ENCODE data around the gene CALU. TPM values are rescaled to one million over a fixed set of nuclear protein-coding genes. Genes with fewer than 3 reads are reported as not detected.

The CALU gene
- total and polyA plus RNA-seq, 2 donors (not counting 1 experiment from before 2014, with no cell fraction given) = 5.1 to 11.2 TPM

DNA sequence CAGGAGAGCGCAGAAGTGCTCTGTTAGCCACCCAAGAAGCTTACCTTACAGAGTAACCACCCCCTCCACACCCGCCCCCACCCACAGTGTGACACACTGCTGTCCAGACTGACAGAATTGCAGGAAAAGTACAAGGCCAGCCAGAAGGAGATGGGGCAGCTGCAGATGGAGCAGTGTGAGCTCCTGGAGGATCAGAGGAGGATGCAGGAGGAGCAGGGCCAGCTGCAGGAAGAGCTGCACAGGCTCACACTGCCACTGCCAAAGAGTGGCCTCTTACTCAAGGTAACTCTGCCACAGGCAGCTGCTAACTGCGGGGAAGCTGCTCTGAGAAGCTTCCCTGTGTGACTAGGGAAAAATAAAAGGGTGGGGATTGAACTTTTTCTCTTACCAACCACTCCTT is 70.2 kb downstream of the CALU start:
- no peak overlapping the region for H3K4me3 Mint-ChIP-seq
- no peaks in the 10 kb centered on the region for H3K9me3 ChIP-seq (ENCODE audit: control extremely low read depth in 1 of 3, control insufficient read depth in 2 of 3, insufficient read depth in 1 of 3, low read length in 2 of 3)
- CTCF ChIA-PET = no interaction called here
- no peaks in the 10 kb centered on the region for H4K20me1 ChIP-seq (ENCODE audit: control insufficient read depth, insufficient read depth, low read length, poor library complexity, severe bottlenecking)
- no peak overlapping the region for H3K4me2 ChIP-seq (replicated peaks; ENCODE audit: low read depth, low read length, poor library complexity, severe bottlenecking)
- H3K36me3 ChIP-seq (replicated peaks in 1 of 2; ENCODE audit: control extremely low read depth in 1 of 2, control insufficient read depth in 1 of 2, extremely low read depth in 1 of 2, insufficient read depth in 2 of 2, low read length in 1 of 2) = no peaks in the 10 kb centered on the region
- H3K27ac Mint-ChIP-seq = no peak overlapping the region
- H3K79me2 ChIP-seq (ENCODE audit: control insufficient read depth, insufficient read depth, low read length) = no peaks in the 10 kb centered on the region
- intact Hi-C loops (cut with micrococcal nuclease) = no loop called here
- H3K27me3 Mint-ChIP-seq = no peaks in the 10 kb centered on the region
- H3K4me1 Mint-ChIP-seq = no peaks in the 10 kb centered on the region
- TF ChIP-seq EZH2 (IDR thresholded peaks at IDR 0.05; ENCODE audit: borderline replicate concordance, insufficient read depth, low read depth, low read length, poor library complexity, severe bottlenecking) = no peak
- no CpG with 5 or more reads among the region's 3 CpGs for WGBS (ENCODE audit: insufficient coverage)
- H2AFZ ChIP-seq (ENCODE audit: insufficient read depth, low read depth, low read length, poor library complexity, severe bottlenecking) = no peak overlapping the region
- H3K9me3 Mint-ChIP-seq (ENCODE audit: insufficient read depth) = no peaks in the 10 kb centered on the region
- H3K4me1 ChIP-seq (ENCODE audit: control insufficient read depth in 2 of 2, insufficient read depth in 2 of 2, low read length in 2 of 2) = no peaks in the 10 kb centered on the region
- H3K27me3 ChIP-seq (replicated peaks in 1 of 4; ENCODE audit: control extremely low read depth in 1 of 4, control insufficient read depth in 3 of 4, insufficient read depth in 4 of 4, low read length in 3 of 4) = no peaks in the 10 kb centered on the region
- no peak overlapping the region for H3K4me3 ChIP-seq (ENCODE audit: control extremely low read depth in 1 of 5, extremely low read depth in 1 of 5, insufficient read depth in 1 of 5, low read depth in 2 of 5, low read length in 4 of 5)
- H3K27ac ChIP-seq (ENCODE audit: low read length in 2 of 2) = no peak overlapping the region
- ATAC-seq (ENCODE audit: low read depth) = no peak
- DNase-seq = no peak
- POLR2A ChIA-PET = no interaction called here
- no peak overlapping the region for H3K9ac ChIP-seq (ENCODE audit: low read length)

DNA sequence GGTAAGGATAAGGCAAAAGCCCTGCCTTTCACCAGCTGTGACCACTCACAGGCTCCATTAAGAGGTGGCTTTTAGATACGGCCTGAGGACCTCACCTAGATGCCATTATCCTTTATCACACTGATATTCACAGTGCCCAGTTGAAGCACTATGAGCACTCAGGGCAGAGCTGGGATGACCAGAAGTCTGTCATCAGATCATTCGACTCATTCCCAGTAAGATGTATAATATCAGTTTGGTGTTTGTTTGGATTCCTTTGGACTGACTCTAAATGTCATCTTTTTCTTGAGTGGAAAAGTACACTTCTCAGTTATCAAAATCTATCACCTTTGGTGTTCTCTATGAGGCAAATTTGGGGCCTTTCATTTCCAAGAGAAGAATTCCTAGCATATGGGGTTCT is 71.3 kb downstream of the CALU start:
- no peak overlapping the region for H3K4me3 Mint-ChIP-seq
- Histone ChIP-seq H3K4me3 (ENCODE audit: control extremely low read depth in 1 of 5, extremely low read depth in 1 of 5, insufficient read depth in 1 of 5, low read depth in 2 of 5, low read length in 4 of 5) (no peak overlapping the region), H3K9me3 (ENCODE audit: control extremely low read depth in 1 of 3, control insufficient read depth in 2 of 3, insufficient read depth in 1 of 3, low read length in 2 of 3) (no peaks in the 10 kb centered on the region), H3K79me2 (ENCODE audit: control insufficient read depth, insufficient read depth, low read length) (no peaks in the 10 kb centered on the region), H4K20me1 (ENCODE audit: control insufficient read depth, insufficient read depth, low read length, poor library complexity, severe bottlenecking) (no peaks in the 10 kb centered on the region), H2AFZ (ENCODE audit: insufficient read depth, low read depth, low read length, poor library complexity, severe bottlenecking) (no peak overlapping the region), H3K27me3 (replicated peaks in 1 of 4; ENCODE audit: control extremely low read depth in 1 of 4, control insufficient read depth in 3 of 4, insufficient read depth in 4 of 4, low read length in 3 of 4) (no peaks in the 10 kb centered on the region), H3K36me3 (replicated peaks in 1 of 2; ENCODE audit: control extremely low read depth in 1 of 2, control insufficient read depth in 1 of 2, extremely low read depth in 1 of 2, insufficient read depth in 2 of 2, low read length in 1 of 2) (no peaks in the 10 kb centered on the region), H3K27ac (ENCODE audit: low read length in 2 of 2) (no peak overlapping the region), H3K4me1 (ENCODE audit: control insufficient read depth in 2 of 2, insufficient read depth in 2 of 2, low read length in 2 of 2) (no peaks in the 10 kb centered on the region), H3K9ac (ENCODE audit: low read length) (no peak overlapping the region), H3K4me2 (replicated peaks; ENCODE audit: low read depth, low read length, poor library complexity, severe bottlenecking) (no peak overlapping the region)
- no peaks in the 10 kb centered on the region for H3K9me3 Mint-ChIP-seq (ENCODE audit: insufficient read depth)
- no peak overlapping the region for H3K27ac Mint-ChIP-seq
- TF ChIP-seq EZH2 (IDR thresholded peaks at IDR 0.05; ENCODE audit: borderline replicate concordance, insufficient read depth, low read depth, low read length, poor library complexity, severe bottlenecking) = no peak
- TF ChIP-seq, protein P1, sequence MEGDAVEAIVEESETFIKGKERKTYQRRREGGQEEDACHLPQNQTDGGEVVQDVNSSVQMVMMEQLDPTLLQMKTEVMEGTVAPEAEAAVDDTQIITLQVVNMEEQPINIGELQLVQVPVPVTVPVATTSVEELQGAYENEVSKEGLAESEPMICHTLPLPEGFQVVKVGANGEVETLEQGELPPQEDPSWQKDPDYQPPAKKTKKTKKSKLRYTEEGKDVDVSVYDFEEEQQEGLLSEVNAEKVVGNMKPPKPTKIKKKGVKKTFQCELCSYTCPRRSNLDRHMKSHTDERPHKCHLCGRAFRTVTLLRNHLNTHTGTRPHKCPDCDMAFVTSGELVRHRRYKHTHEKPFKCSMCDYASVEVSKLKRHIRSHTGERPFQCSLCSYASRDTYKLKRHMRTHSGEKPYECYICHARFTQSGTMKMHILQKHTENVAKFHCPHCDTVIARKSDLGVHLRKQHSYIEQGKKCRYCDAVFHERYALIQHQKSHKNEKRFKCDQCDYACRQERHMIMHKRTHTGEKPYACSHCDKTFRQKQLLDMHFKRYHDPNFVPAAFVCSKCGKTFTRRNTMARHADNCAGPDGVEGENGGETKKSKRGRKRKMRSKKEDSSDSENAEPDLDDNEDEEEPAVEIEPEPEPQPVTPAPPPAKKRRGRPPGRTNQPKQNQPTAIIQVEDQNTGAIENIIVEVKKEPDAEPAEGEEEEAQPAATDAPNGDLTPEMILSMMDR (IDR thresholded peaks at IDR 0.05) = no peak
- H3K27me3 Mint-ChIP-seq = no peaks in the 10 kb centered on the region
- intact Hi-C loops (cut with micrococcal nuclease) = no loop called here
- ATAC-seq (ENCODE audit: low read depth) (no peak), DNase-seq (no peak)
- POLR2A ChIA-PET = no interaction called here
- CTCF ChIA-PET = no interaction called here
- 83% methylated on average over 1 of the region's 2 CpGs for WGBS (ENCODE audit: insufficient coverage)
- H3K4me1 Mint-ChIP-seq = no peaks in the 10 kb centered on the region

Data from B cell (primary cell).